AG04450 (cell line): ENCODE measurements around the gene RNF220. TPM values are rescaled to one million over a fixed set of nuclear protein-coding genes. Genes with fewer than 3 reads are reported as not detected.

Source experiments
- CTCF ChIA-PET: fragments of 300-600, 350-600 bp; formaldehyde crosslinking; extraction: SDS; loops from one replicate; lab custom pipeline; 2022; ENCODE audit warnings: antibody characterized with exemption, inconsistent platforms; lab: Charles Lee
- POLR2A ChIA-PET: fragments of 350-600 bp; formaldehyde crosslinking; extraction: SDS; loops from one replicate; lab custom pipeline; 2021; ENCODE audit warnings: antibody characterized with exemption, inconsistent platforms; lab: Yijun Ruan, JAX
- DNase-seq: peaks from one replicate; pipeline ENCODE4 v3.0.0-alpha.2; 2011; ENCODE audit warnings: low read depth, low spot score
- H3K27ac ChIP-seq: one replicate; pipeline ENCODE4 v1.5.1; 2012; ENCODE audit warnings: low read depth, low read length, control low read depth
- H3K27me3 ChIP-seq: one replicate; pipeline ENCODE4 v1.6.0; 2012; ENCODE audit warnings: low read length; ENCODE audit not compliant: control insufficient read depth, insufficient read depth
- H3K4me3 ChIP-seq: 2 replicates; pipeline ENCODE4 v1.5.1; 2011; ENCODE audit warnings: mild to moderate bottlenecking, low read depth, low read length, control low read depth
- H3K9me3 ChIP-seq: 2 replicates; pipeline ENCODE4 v1.5.1; 2012; ENCODE audit warnings: low read length; ENCODE audit not compliant: control insufficient read depth, insufficient read depth
- polyA plus RNA-seq: library from polyadenylated mRNA; depleted of rRNA; stranded (reverse); fragments of >200 nt; gene quantifications from 2 replicates; pipeline ENCODE4 v1.2.3, GENCODE V29; 2011
- TF ChIP-seq, protein P1 (sequence below): IDR thresholded peaks from 2 replicates; pipeline ENCODE4 v1.5.1; 2011; ENCODE audit warnings: low read depth, low read length, control low read depth, inconsistent platforms

Gene RNF220
- polyA plus RNA-seq, 1 experiment = 46.4 TPM

DNA sequence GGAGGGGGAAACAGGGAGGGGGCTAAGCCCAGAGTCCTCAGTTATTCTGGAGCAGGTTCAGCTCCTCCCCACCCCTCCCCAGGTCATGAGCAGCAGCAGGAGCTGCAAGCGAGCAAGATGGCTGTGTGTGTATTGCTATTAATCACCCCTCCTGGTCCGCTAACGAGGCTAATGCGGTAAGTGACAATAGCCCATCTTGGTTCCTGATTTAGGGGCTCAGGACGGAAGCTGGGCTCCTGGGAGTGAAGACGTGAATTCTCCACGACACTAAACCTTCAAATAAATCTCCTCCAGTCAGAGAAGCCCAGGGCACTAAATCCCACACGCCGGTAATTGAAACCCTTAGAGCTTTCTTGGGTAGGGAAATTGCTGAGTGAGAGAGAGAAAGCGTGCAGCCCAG is 193.1 kb downstream of the RNF220 start:
- DNase-seq = no peak
- ChIA-PET CTCF (interaction anchor here (0.8 to 3.5 kb wide), 3 partner anchors 8 to 220 kb away, joined by 3 to 19 read pairs (median 3); no protein-coding TSS in a partner anchor), POLR2A (no interaction called here)
- Histone ChIP-seq H3K9me3 (no peaks in the 10 kb centered on the region), H3K4me3 (no peak overlapping the region), H3K27ac (no peak overlapping the region), H3K27me3 (peaks cover 45% of the 10 kb centered on the region)
- TF ChIP-seq, protein P1, sequence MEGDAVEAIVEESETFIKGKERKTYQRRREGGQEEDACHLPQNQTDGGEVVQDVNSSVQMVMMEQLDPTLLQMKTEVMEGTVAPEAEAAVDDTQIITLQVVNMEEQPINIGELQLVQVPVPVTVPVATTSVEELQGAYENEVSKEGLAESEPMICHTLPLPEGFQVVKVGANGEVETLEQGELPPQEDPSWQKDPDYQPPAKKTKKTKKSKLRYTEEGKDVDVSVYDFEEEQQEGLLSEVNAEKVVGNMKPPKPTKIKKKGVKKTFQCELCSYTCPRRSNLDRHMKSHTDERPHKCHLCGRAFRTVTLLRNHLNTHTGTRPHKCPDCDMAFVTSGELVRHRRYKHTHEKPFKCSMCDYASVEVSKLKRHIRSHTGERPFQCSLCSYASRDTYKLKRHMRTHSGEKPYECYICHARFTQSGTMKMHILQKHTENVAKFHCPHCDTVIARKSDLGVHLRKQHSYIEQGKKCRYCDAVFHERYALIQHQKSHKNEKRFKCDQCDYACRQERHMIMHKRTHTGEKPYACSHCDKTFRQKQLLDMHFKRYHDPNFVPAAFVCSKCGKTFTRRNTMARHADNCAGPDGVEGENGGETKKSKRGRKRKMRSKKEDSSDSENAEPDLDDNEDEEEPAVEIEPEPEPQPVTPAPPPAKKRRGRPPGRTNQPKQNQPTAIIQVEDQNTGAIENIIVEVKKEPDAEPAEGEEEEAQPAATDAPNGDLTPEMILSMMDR = no peak

- H3K4me3 ChIP-seq = no peak overlapping the region
- DNase-seq = no peak
- peaks cover 52% of the 10 kb centered on the region for H3K27me3 ChIP-seq
- TF ChIP-seq, protein P1 = no peak
- CTCF ChIA-PET = interaction anchor here (0.7 to 1.0 kb wide), 2 partner anchors 50 to 225 kb away, joined by 3 read pairs; no protein-coding TSS in a partner anchor
- POLR2A ChIA-PET = no interaction called here
- H3K27ac ChIP-seq = no peak overlapping the region
- H3K9me3 ChIP-seq = no peaks in the 10 kb centered on the region; the same call in 1 of the 2 replicates
Measured at GRCh38 chr1:44602634-44603628, 197.9 kb downstream of the RNF220 start.

GRCh38 chr1:44603718-44604117 is 198.7 kb downstream of the RNF220 start:
- Histone ChIP-seq H3K9me3 (no peaks in the 10 kb centered on the region; the same call in 1 of the 2 replicates), H3K4me3 (no peak overlapping the region), H3K27ac (no peak overlapping the region), H3K27me3 (peaks cover 44% of the 10 kb centered on the region)
- CTCF ChIA-PET = interaction anchor here (1.0 kb wide), 1 partner anchor 49 kb away, joined by 3 read pairs; no protein-coding TSS in a partner anchor
- TF ChIP-seq, protein P1 = no peak
- POLR2A ChIA-PET = no interaction called here
- no peak for DNase-seq

- no peak overlapping the region for H3K27ac ChIP-seq
- H3K9me3 ChIP-seq = no peaks in the 10 kb centered on the region; the same call in 1 of the 2 replicates
- no peak overlapping the region for H3K4me3 ChIP-seq
- ChIA-PET CTCF (interaction anchor here (0.6 to 1.3 kb wide), 3 partner anchors 9 to 512 kb away, joined by 4 to 5 read pairs (median 4); no protein-coding TSS in a partner anchor), POLR2A (no interaction called here)
- TF ChIP-seq, protein P1 = no peak
- peaks cover 44% of the 10 kb centered on the region for H3K27me3 ChIP-seq
- no peak for DNase-seq
Measured at GRCh38 chr1:44604157-44604955, 199.3 kb downstream of the RNF220 start.
